ENCODE data around the gene BHLHE40. TPM values are rescaled to one million over a fixed set of nuclear protein-coding genes. Genes with fewer than 3 reads are reported as not detected.

Gene BHLHE40
- total and polyA plus RNA-seq, 2 of the 13 experiments (the other 11 are each of a cell fraction or from before 2014, with no cell fraction given) = 1.8 to 51.0 TPM

- Histone ChIP-seq H3K4me1 (ENCODE audit: insufficient read depth, low read length) (peaks cover 10% of the 10 kb centered on the region), H3K9ac (ENCODE audit: insufficient read depth, low read depth, low read length) (no peak overlapping the region), H3K27ac (ENCODE audit: extremely low read length, insufficient read depth, low read length) (no peak overlapping the region), H3K36me3 (replicated peaks in 1 of 2; ENCODE audit: control insufficient read depth in 1 of 2, insufficient read depth in 2 of 2, low read length in 2 of 2) (no peaks in the 10 kb centered on the region), H3K27me3 (ENCODE audit: control insufficient read depth in 1 of 2, insufficient read depth in 2 of 2, low read length in 2 of 2) (no peaks in the 10 kb centered on the region), H3K9me3 (ENCODE audit: low read length) (no peaks in the 10 kb centered on the region), H4K20me1 (ENCODE audit: insufficient read depth, low read length) (no peaks in the 10 kb centered on the region), H3K4me3 (replicated peaks in 1 of 3; ENCODE audit: insufficient read depth in 1 of 3, low read depth in 2 of 3, low read length in 3 of 3) (no peak overlapping the region), H3K79me2 (ENCODE audit: insufficient read depth, low read length) (no peaks in the 10 kb centered on the region), H2AFZ (ENCODE audit: low read length) (no peak overlapping the region), H3K4me2 (ENCODE audit: low read depth, low read length) (no peak overlapping the region)
- FAIRE-seq = no peak
- BruUV-seq (replicated peaks) = no TSS peak
- ATAC-seq = no peak
- 24% methylated on average over 10 of the region's 10 CpGs for WGBS (ENCODE audit: low lambda C conversion rate)
- TF ChIP-seq SIN3A (IDR thresholded peaks at IDR 0.05; ENCODE audit: borderline replicate concordance, low read depth, low read length) (no peak), ZNF280B (CRISPR knock-in tag; IDR thresholded peaks at IDR 0.05; ENCODE audit: borderline replicate concordance) (no peak), KDM5B (CRISPR knock-in tag; IDR thresholded peaks at IDR 0.05; ENCODE audit: borderline replicate concordance) (no peak), CEBPB (IDR thresholded peaks at IDR 0.05; ENCODE audit: borderline replicate concordance, low read depth, low read length) (peak; percentile 26; the same call in 1 of the 2 replicates), ZNF224 (CRISPR knock-in tag; IDR thresholded peaks at IDR 0.05) (no peak), NPAS2 (CRISPR knock-in tag; IDR thresholded peaks at IDR 0.05; ENCODE audit: borderline replicate concordance) (no peak), RBM39 (IDR thresholded peaks at IDR 0.05; ENCODE audit: low read depth, low read length, poor library complexity, severe bottlenecking) (no peak), KLF13 (CRISPR knock-in tag; IDR thresholded peaks at IDR 0.05) (no peak)
- in situ Hi-C loops (cut with HindIII; ENCODE audit: extremely low pct_ligation_motif_present, low pct_unique_long_range_greater_than_20kb) (no loop called here), intact Hi-C loops (cut with micrococcal nuclease; ENCODE audit: unreplicated experiment) (no loop called here)
- no peak for DNase-seq (ENCODE audit: low spot score)
- ChIA-PET POLR2A (no interaction called here), CTCF (ENCODE audit: low intra/inter-chr PET ratio, low total read pairs) (no interaction called here)
Observed at GRCh38 chr3:4945324-4945723, 33.9 kb upstream of the BHLHE40 start.
